ENCODE measurements around the gene MAP4K5.

Gene MAP4K5

DNA sequence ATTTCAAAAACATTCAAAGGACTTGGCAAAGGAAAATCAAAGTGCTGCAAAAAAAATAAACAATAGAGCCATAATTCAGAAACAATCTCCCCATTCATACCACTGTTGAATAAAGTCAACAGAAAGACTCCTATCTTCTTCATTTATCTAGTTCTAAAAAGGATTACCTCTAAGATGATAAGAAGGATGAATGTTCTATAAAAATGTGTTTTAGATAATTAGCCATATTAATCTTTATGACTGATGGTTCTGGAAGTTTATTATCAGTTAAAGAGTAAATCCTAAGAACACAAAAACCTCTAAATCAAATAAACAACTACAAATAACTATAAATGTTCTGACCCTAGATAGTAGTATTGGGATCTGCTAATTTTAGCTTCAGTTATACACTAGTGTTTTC is 97.8 kb downstream of the MAP4K5 start:
- peaks cover 2 to 24% of the 10 kb centered on the region in 2 donors for H3K36me3 ChIP-seq (ENCODE audit: control insufficient read depth in 2 of 2, insufficient read depth in 2 of 2, low read length in 2 of 2)
- H3K9me3 ChIP-seq (ENCODE audit: control insufficient read depth in 2 of 2, low read length in 2 of 2), result no peaks in the 10 kb centered on the region
- no peaks in the 10 kb centered on the region for H3K27me3 ChIP-seq (ENCODE audit: control insufficient read depth in 1 of 2, insufficient read depth in 2 of 2, low read length in 2 of 2)
- no peak overlapping the region for H3K9ac ChIP-seq (ENCODE audit: low read length in 2 of 2)
- no peaks in the 10 kb centered on the region for H3K4me1 ChIP-seq (ENCODE audit: control insufficient read depth, insufficient read depth, low read length)
- H3K27ac ChIP-seq (ENCODE audit: low read length), result no peak overlapping the region
- no peak overlapping the region for H3K4me3 ChIP-seq (ENCODE audit: low read length in 2 of 2)

DNA sequence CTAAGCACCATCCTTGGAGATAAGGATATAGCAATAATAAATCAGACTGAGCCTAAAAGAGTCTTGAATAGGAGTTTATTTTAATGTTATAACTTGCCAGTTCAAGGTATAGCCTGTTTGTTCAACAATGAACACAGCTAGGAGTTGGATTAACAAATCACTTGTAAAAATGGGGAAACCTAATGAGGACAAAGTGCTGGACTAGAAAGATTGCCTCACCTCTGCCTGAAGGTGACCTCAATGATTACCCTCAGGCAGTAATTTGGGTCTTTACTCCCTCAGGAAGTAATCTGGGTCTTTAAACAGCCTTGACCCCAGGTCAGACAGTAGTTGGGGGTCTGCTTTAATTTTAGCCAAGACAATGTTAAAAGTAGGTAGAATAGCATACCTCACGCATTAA is 100.2 kb downstream of the MAP4K5 start:
- H3K4me3 ChIP-seq (ENCODE audit: low read length in 2 of 2), result no peak overlapping the region
- H3K27me3 ChIP-seq (ENCODE audit: control insufficient read depth in 1 of 2, insufficient read depth in 2 of 2, low read length in 2 of 2), result no peaks in the 10 kb centered on the region
- no peaks in the 10 kb centered on the region for H3K9me3 ChIP-seq (ENCODE audit: control insufficient read depth in 2 of 2, low read length in 2 of 2)
- no peak overlapping the region for H3K27ac ChIP-seq (ENCODE audit: low read length)
- no peaks in the 10 kb centered on the region for H3K4me1 ChIP-seq (ENCODE audit: control insufficient read depth, insufficient read depth, low read length)
- peaks cover 2 to 18% of the 10 kb centered on the region in 2 donors for H3K36me3 ChIP-seq (ENCODE audit: control insufficient read depth in 2 of 2, insufficient read depth in 2 of 2, low read length in 2 of 2)
- no peak overlapping the region for H3K9ac ChIP-seq (ENCODE audit: low read length in 2 of 2)

DNA sequence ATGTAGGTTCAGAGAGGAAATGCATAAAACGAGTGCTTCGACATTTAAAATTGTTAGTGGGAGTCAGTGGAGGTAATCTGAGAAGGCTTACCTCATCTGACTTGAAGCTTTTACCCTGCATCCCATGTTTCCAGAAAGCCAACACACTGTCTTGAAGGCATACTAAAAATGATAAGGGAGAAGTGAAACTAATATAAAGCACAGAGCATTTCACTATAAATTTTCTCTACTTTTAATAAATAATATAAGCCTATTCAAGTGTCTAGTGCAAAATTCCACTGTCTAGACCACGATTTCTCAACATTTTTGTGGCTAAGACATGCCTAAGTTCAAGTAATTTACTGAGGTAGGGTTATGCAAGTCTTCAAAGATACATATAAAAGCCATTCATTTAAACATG is 106.6 kb downstream of the MAP4K5 start:
- Histone ChIP-seq H3K9me3 (ENCODE audit: control insufficient read depth in 2 of 2, low read length in 2 of 2) (no peaks in the 10 kb centered on the region), H3K27ac (ENCODE audit: low read length) (no peak overlapping the region), H3K27me3 (ENCODE audit: control insufficient read depth in 1 of 2, insufficient read depth in 2 of 2, low read length in 2 of 2) (no peaks in the 10 kb centered on the region), H3K4me3 (ENCODE audit: low read length in 2 of 2) (no peak overlapping the region), H3K36me3 (ENCODE audit: control insufficient read depth in 2 of 2, insufficient read depth in 2 of 2, low read length in 2 of 2) (peaks cover 5 to 9% of the 10 kb centered on the region in 2 donors), H3K4me1 (ENCODE audit: control insufficient read depth, insufficient read depth, low read length) (no peaks in the 10 kb centered on the region), H3K9ac (ENCODE audit: low read length in 2 of 2) (no peak overlapping the region)

DNA sequence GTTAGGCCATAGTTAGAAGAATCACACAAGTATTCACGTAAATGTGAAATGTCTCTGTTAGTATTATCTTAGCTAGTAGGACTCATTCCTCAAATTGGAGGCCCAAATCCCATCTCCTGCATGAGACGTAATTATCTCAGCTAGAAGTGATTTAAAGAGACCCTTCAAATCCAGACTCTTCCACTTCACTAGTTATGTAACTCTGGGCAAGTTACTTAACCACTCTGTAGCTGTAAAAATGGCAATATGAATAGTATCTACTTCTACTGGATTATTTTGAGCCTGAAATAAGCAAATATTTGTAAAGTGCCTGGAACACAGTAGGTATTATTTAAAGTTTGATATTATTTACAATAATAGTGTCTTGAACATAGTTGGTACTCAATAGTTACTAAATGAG is 107.3 kb downstream of the MAP4K5 start:
- H3K27me3 ChIP-seq (ENCODE audit: control insufficient read depth in 1 of 2, insufficient read depth in 2 of 2, low read length in 2 of 2), result no peaks in the 10 kb centered on the region
- H3K36me3 ChIP-seq (ENCODE audit: control insufficient read depth in 2 of 2, insufficient read depth in 2 of 2, low read length in 2 of 2), result peaks cover 8 to 9% of the 10 kb centered on the region in 2 donors
- H3K4me1 ChIP-seq (ENCODE audit: control insufficient read depth, insufficient read depth, low read length), result no peaks in the 10 kb centered on the region
- H3K9ac ChIP-seq (ENCODE audit: low read length in 2 of 2), result no peak overlapping the region
- no peak overlapping the region for H3K27ac ChIP-seq (ENCODE audit: low read length)
- H3K4me3 ChIP-seq (ENCODE audit: low read length in 2 of 2), result no peak overlapping the region
- H3K9me3 ChIP-seq (ENCODE audit: control insufficient read depth in 2 of 2, low read length in 2 of 2), result no peaks in the 10 kb centered on the region

DNA sequence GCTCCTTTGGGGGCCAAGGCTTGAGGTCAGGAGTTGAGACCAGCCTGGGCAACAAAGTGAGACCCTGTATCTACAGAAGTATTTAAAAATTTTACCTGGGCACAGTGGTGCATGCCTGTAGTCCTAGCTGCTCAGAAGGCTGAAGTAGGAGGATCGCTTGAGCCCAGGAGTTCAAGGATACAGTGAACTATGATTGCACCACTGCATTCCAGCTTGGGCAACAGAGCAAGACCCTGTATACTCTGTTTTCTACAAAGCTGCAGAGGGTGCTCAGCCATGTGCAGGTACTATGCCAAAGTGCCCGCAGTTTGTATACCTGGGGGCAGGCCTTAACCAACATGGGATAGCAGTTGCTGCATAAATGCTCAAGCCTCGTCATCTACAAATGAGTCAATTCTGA is 108.8 kb downstream of the MAP4K5 start:
- H3K27me3 ChIP-seq (ENCODE audit: control insufficient read depth in 1 of 2, insufficient read depth in 2 of 2, low read length in 2 of 2), result no peaks in the 10 kb centered on the region
- H3K4me3 ChIP-seq (ENCODE audit: low read length in 2 of 2), result no peak overlapping the region

DNA sequence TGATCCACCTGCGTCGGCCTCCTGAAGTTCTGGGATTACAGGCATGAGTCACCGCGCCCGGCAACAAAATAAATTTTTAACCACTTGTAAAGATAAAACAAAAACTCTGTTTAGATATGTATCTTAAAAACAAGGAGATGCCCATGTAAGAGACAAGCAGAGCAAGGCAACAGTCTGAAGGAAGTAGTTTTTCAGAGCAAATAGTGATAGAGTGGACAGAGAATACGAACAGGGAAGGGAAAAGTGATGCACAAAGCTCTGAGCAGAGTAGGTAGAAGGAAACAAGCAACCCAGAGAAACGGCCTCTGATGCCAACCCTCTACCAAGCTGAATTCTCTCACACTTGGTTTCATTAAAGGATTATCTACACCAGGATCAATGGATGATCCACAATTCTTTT is 110.9 kb downstream of the MAP4K5 start:
- Histone ChIP-seq H3K9ac (ENCODE audit: low read length in 2 of 2) (no peak overlapping the region), H3K4me1 (ENCODE audit: control insufficient read depth, insufficient read depth, low read length) (no peaks in the 10 kb centered on the region), H3K27ac (ENCODE audit: low read length) (no peak overlapping the region), H3K9me3 (ENCODE audit: control insufficient read depth in 2 of 2, low read length in 2 of 2) (no peaks in the 10 kb centered on the region), H3K4me3 (ENCODE audit: low read length in 2 of 2) (no peak overlapping the region), H3K36me3 (ENCODE audit: control insufficient read depth in 2 of 2, insufficient read depth in 2 of 2, low read length in 2 of 2) (peaks cover 10 to 14% of the 10 kb centered on the region in 2 donors), H3K27me3 (ENCODE audit: control insufficient read depth in 1 of 2, insufficient read depth in 2 of 2, low read length in 2 of 2) (no peaks in the 10 kb centered on the region)

More for the DNA sequence above, 108.8 kb downstream of the MAP4K5 start:
- Histone ChIP-seq H3K9ac (ENCODE audit: low read length in 2 of 2) (no peak overlapping the region), H3K36me3 (ENCODE audit: control insufficient read depth in 2 of 2, insufficient read depth in 2 of 2, low read length in 2 of 2) (peaks cover 9 to 14% of the 10 kb centered on the region in 2 donors), H3K27ac (ENCODE audit: low read length) (no peak overlapping the region), H3K9me3 (ENCODE audit: control insufficient read depth in 2 of 2, low read length in 2 of 2) (no peaks in the 10 kb centered on the region), H3K4me1 (ENCODE audit: control insufficient read depth, insufficient read depth, low read length) (no peaks in the 10 kb centered on the region)

DNA sequence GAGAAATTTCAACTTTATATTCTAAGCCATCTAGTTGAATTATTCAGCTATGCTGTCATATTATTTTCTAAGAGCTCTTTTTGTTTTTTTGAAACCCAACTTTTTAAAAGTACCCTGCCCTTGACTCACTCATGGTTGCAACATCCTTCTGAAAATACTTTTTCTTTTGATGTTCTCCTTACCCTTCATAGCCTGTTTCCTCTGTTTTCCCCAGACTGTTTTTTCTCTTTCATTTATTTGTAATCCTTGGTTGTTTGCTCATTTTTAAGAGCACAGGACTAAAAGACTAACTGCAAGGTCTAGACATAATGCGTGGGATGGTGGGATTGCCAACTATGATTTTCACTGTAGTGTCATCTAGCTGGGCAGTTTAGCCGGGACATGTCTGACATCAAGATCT is 114.5 kb downstream of the MAP4K5 start:
- H3K4me3 ChIP-seq (ENCODE audit: low read length in 2 of 2), result no peak overlapping the region
- H3K27me3 ChIP-seq (ENCODE audit: control insufficient read depth in 1 of 2, insufficient read depth in 2 of 2, low read length in 2 of 2), result no peaks in the 10 kb centered on the region
- H3K9ac ChIP-seq (ENCODE audit: low read length in 2 of 2), result no peak overlapping the region
- no peak overlapping the region for H3K27ac ChIP-seq (ENCODE audit: low read length)
- no peaks in the 10 kb centered on the region for H3K4me1 ChIP-seq (ENCODE audit: control insufficient read depth, insufficient read depth, low read length)
- H3K9me3 ChIP-seq (ENCODE audit: control insufficient read depth in 2 of 2, low read length in 2 of 2), result no peaks in the 10 kb centered on the region
- peaks cover 8 to 10% of the 10 kb centered on the region in 2 donors for H3K36me3 ChIP-seq (ENCODE audit: control insufficient read depth in 2 of 2, insufficient read depth in 2 of 2, low read length in 2 of 2)

DNA sequence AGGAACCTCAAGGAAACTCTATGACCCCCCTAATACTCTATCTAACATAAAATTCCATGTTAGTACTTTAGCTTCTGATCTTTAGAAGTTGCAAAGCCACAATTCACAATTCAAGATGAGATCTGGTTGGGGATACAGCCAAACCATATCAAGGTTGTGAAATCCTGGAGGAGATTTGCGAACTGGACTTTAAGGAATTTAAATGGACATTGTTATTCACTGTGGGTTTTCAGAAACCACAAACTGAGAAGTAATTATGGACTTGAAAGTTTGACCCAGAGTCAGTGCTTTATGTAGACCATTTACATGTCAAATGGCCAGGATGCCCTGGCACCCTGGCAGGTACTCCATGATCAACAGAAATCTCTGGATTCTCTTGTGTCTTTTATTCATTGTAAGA is 121.4 kb downstream of the MAP4K5 start:
- no peak overlapping the region for H3K4me3 ChIP-seq (ENCODE audit: low read length in 2 of 2)
- no peaks in the 10 kb centered on the region for H3K9me3 ChIP-seq (ENCODE audit: control insufficient read depth in 2 of 2, low read length in 2 of 2)
- H3K27ac ChIP-seq (ENCODE audit: low read length), result no peak overlapping the region

DNA sequence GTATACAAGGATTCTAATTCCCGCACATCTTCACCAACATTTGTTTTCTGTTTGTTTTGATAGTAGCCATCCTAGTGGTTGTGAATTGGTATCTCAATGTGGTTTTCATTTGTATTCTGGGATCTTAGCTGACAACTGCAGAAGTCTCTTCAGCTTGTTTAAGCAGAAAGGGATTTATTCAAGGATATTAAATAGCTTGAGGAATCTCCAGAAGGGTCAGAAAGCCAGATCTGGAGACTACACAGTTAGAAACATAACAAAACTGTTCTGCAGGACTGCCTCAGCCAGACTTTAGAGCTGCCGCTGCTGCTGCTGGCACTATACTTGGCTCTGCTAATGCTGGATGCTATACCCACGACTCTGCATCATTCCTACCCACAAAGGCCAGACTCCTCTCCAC is 122.3 kb downstream of the MAP4K5 start:
- Histone ChIP-seq H3K27ac (ENCODE audit: low read length) (no peak overlapping the region), H3K36me3 (ENCODE audit: control insufficient read depth in 2 of 2, insufficient read depth in 2 of 2, low read length in 2 of 2) (no peaks in the 10 kb centered on the region), H3K4me3 (ENCODE audit: low read length in 2 of 2) (no peak overlapping the region), H3K27me3 (ENCODE audit: control insufficient read depth in 1 of 2, insufficient read depth in 2 of 2, low read length in 2 of 2) (no peaks in the 10 kb centered on the region), H3K9ac (ENCODE audit: low read length in 2 of 2) (no peak overlapping the region), H3K4me1 (ENCODE audit: control insufficient read depth, insufficient read depth, low read length) (no peaks in the 10 kb centered on the region), H3K9me3 (ENCODE audit: control insufficient read depth in 2 of 2, low read length in 2 of 2) (no peaks in the 10 kb centered on the region)

More for the DNA sequence above, 121.4 kb downstream of the MAP4K5 start:
- H3K4me1 ChIP-seq (ENCODE audit: control insufficient read depth, insufficient read depth, low read length), result no peaks in the 10 kb centered on the region
- no peaks in the 10 kb centered on the region for H3K36me3 ChIP-seq (ENCODE audit: control insufficient read depth in 2 of 2, insufficient read depth in 2 of 2, low read length in 2 of 2)
- no peaks in the 10 kb centered on the region for H3K27me3 ChIP-seq (ENCODE audit: control insufficient read depth in 1 of 2, insufficient read depth in 2 of 2, low read length in 2 of 2)
- H3K9ac ChIP-seq (ENCODE audit: low read length in 2 of 2), result no peak overlapping the region

DNA sequence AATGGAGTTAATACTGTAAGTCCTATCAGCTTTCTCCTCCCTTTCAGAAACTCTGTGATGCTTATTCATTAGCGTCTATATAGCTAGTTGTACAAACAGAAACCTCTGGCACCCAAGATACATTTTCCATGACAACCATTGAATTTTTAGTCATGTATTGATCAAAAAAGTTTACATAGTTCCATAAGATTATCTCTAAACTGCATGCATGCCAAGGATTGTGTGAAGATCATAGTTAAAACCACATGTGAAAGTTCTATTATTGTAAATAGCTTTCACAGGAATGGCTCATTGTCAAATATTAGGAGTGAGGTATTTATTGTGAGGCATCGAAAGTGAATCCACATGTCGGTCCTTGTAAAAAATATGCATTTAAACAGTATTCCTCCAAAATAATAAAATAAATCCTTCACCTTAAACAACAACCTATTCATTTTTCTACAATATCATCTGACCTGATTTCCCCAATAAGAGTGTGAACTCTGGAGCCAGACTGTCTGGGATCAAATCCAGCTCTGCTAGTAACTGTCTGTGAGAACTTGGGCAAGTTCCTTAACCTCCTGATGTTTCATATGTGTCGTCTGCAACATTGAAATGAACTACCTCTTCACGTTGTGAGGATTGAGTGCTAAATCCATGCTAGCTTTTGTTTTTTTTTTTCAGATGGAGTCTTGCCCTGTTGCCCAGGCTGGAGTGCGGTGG is 125.1 kb downstream of the MAP4K5 start:
- Histone ChIP-seq H3K27ac (ENCODE audit: low read length) (no peak overlapping the region), H3K4me1 (ENCODE audit: control insufficient read depth, insufficient read depth, low read length) (no peaks in the 10 kb centered on the region), H3K9me3 (ENCODE audit: control insufficient read depth in 2 of 2, low read length in 2 of 2) (no peaks in the 10 kb centered on the region), H3K9ac (ENCODE audit: low read length in 2 of 2) (no peak overlapping the region), H3K27me3 (ENCODE audit: control insufficient read depth in 1 of 2, insufficient read depth in 2 of 2, low read length in 2 of 2) (no peaks in the 10 kb centered on the region), H3K36me3 (ENCODE audit: control insufficient read depth in 2 of 2, insufficient read depth in 2 of 2, low read length in 2 of 2) (no peaks in the 10 kb centered on the region), H3K4me3 (ENCODE audit: low read length in 2 of 2) (no peak overlapping the region)

DNA sequence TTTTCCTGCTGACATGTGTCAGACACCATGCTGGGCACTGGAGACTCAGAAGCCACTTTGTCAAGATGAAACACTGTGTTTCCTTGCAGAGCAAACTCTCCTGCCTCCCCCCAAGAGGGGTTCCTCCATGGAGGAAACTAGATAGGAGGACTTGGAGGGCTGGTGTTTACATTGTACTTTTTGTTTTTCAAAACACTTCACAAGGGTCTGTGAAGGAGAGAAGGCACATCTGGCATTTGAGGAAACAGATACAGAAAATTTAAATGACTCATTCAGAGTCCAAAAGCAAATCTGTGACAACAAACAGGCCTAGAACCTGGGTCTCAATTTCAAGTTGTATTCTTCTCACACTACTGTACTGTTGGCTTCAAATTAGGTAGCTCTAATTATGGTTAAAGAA is 128.9 kb downstream of the MAP4K5 start:
- no peaks in the 10 kb centered on the region for H3K36me3 ChIP-seq (ENCODE audit: control insufficient read depth in 2 of 2, insufficient read depth in 2 of 2, low read length in 2 of 2)
- no peak overlapping the region for H3K27ac ChIP-seq (ENCODE audit: low read length)
- H3K4me3 ChIP-seq (ENCODE audit: low read length in 2 of 2), result no peak overlapping the region
- H3K9me3 ChIP-seq (ENCODE audit: control insufficient read depth in 2 of 2, low read length in 2 of 2), result no peaks in the 10 kb centered on the region
- no peak overlapping the region for H3K9ac ChIP-seq (ENCODE audit: low read length in 2 of 2)
- H3K27me3 ChIP-seq (ENCODE audit: control insufficient read depth in 1 of 2, insufficient read depth in 2 of 2, low read length in 2 of 2), result no peaks in the 10 kb centered on the region
- peaks cover 6% of the 10 kb centered on the region for H3K4me1 ChIP-seq (ENCODE audit: control insufficient read depth, insufficient read depth, low read length)
